ENCODE results near the gene SLC49A3. TPM values are rescaled to one million over a fixed set of nuclear protein-coding genes. Genes with fewer than 3 reads are reported as not detected.

The SLC49A3 gene
- total and polyA plus RNA-seq, 2 of the 8 experiments (the other 6 are each of a cell fraction or from before 2014, with no cell fraction given): 5.0 to 8.8 TPM

DNA sequence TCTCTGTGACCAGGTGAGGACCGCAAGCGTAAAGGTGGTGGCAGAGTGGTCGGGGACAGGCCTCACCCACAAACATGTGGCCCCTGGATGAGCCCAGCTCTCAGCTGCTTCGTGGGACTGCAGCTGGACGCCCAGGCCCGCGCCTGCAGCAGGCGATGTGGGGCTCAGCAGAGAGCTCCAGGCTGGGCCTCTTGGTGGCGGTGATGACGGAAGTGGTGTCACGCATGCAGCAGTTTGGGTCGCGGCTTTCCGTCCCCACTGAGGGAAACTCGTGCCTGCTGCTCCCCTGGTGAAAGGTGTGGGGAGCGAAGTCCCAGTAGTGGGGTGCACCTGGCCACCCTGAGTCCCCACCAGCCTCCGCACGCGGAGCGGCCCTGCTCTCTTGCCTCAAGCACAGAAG lies 43.5 kb upstream of the SLC49A3 start:
- no peak for FAIRE-seq
- no peak for DNase-seq (ENCODE audit: low read depth in 1 of 2, low spot score in 2 of 2)
- H3K79me2 ChIP-seq (ENCODE audit: control insufficient read depth in 1 of 2, insufficient read depth in 2 of 2, low read length in 2 of 2): peaks cover 3 to 11% of the 10 kb centered on the region in 2 experiments; a peak in 2 of 4 replicates
- H3K9ac ChIP-seq (replicated peaks in 1 of 4; ENCODE audit: extremely low read depth in 1 of 4, low read depth in 3 of 4, low read length in 3 of 4): no peak overlapping the region
- H2BK120ac ChIP-seq (replicated peaks; ENCODE audit: low read depth, low read length): no peak overlapping the region
- no peaks in the 10 kb centered on the region for H3K4me1 ChIP-seq (replicated peaks in 1 of 4; ENCODE audit: control insufficient read depth in 3 of 4, insufficient read depth in 4 of 4, low read length in 3 of 4)
- CTCF ChIA-PET (ENCODE audit: partially characterized antibody): interaction anchor here (0.9 to 2.5 kb wide), 2 partner anchors 10 to 58 kb away, joined by 3 to 13 read pairs; partner anchors contain the start of gene MYL5
- no peaks in the 10 kb centered on the region for H3K23me2 ChIP-seq (ENCODE audit: low read depth, low read length)
- H2BK12ac ChIP-seq (ENCODE audit: low read depth, low read length): no peak overlapping the region
- no peak overlapping the region for H2AFZ ChIP-seq (ENCODE audit: low read length)
- no peak overlapping the region; the same call in 1 of the 2 replicates for H2AK5ac ChIP-seq (ENCODE audit: low read depth, low read length)
- H3K9me3 ChIP-seq (ENCODE audit: insufficient read depth in 2 of 2, low read depth in 1 of 2, low read length in 1 of 2): peaks cover 0 to 5% of the 10 kb centered on the region in 2 experiments; a peak in 1 of 4 replicates
- no peak overlapping the region for H3K4me2 ChIP-seq (ENCODE audit: insufficient read depth in 1 of 2, low read depth in 2 of 2, low read length in 2 of 2)
- no peak overlapping the region for H2BK5ac ChIP-seq (ENCODE audit: low read depth, low read length)
- no peak overlapping the region for H2BK15ac ChIP-seq (ENCODE audit: low read length)
- peaks cover 21 to 49% (median 33%) of the 10 kb centered on the region in 4 experiments for H3K36me3 ChIP-seq (ENCODE audit: control insufficient read depth in 2 of 4, insufficient read depth in 4 of 4, low read length in 3 of 4)
- no peak overlapping the region for H3K27ac ChIP-seq (ENCODE audit: low read depth, low read length)
- H3K18ac ChIP-seq (ENCODE audit: extremely low read depth, low read length): no peak overlapping the region
- no peak overlapping the region for H3K14ac ChIP-seq (ENCODE audit: insufficient read length)
- H4K20me1 ChIP-seq (replicated peaks in 1 of 2; ENCODE audit: control insufficient read depth in 1 of 2, insufficient read depth in 2 of 2, low read length in 2 of 2): peaks cover 13 to 17% of the 10 kb centered on the region in 2 experiments
- H4K91ac ChIP-seq (replicated peaks; ENCODE audit: insufficient read length, low read length): no peak overlapping the region
- POLR2A ChIA-PET (ENCODE audit: partially characterized antibody): no interaction called here
- no peak overlapping the region for H4K5ac ChIP-seq (ENCODE audit: insufficient read length, low read depth, low read length)
- peaks cover 8% of the 10 kb centered on the region for H3K79me1 ChIP-seq (ENCODE audit: low read depth, low read length)
- H3K56ac ChIP-seq (replicated peaks; ENCODE audit: insufficient read length, low read depth, low read length): no peak overlapping the region
- no peaks in the 10 kb centered on the region for H3K27me3 ChIP-seq (replicated peaks in 1 of 4; ENCODE audit: control insufficient read depth in 3 of 4, extremely low read depth in 1 of 4, insufficient read depth in 3 of 4, low read length in 3 of 4)
- no peak overlapping the region for H3K4me3 ChIP-seq (ENCODE audit: extremely low read depth in 1 of 4, insufficient read depth in 2 of 4, low read depth in 3 of 4, low read length in 4 of 4)
- no peak overlapping the region for H4K8ac ChIP-seq (ENCODE audit: extremely low read depth, insufficient read depth, low read length)
- H2BK20ac ChIP-seq (ENCODE audit: low read length): no peak overlapping the region
- no peak overlapping the region for H3K23ac ChIP-seq (ENCODE audit: insufficient read length)
- WGBS, 2 experiments (ENCODE audit: extremely low coverage in 1 of 2, insufficient coverage in 1 of 2, insufficient read length in 1 of 2, insufficient replicate concordance in 2 of 2, low coverage in 1 of 2, low lambda C conversion rate in 2 of 2, missing lambda C conversion rate in 1 of 2): 95% methylated on average over 13 of the region's 20 CpGs; no CpG with 5 or more reads in 1 of the 2 experiments
- H3K4ac ChIP-seq (replicated peaks; ENCODE audit: insufficient read length, low read depth, low read length): no peak overlapping the region
- no peak for TF ChIP-seq EGR1 (IDR thresholded peaks at IDR 0.05; ENCODE audit: borderline replicate concordance, low read depth, low read length)
- TF ChIP-seq, protein P1, sequence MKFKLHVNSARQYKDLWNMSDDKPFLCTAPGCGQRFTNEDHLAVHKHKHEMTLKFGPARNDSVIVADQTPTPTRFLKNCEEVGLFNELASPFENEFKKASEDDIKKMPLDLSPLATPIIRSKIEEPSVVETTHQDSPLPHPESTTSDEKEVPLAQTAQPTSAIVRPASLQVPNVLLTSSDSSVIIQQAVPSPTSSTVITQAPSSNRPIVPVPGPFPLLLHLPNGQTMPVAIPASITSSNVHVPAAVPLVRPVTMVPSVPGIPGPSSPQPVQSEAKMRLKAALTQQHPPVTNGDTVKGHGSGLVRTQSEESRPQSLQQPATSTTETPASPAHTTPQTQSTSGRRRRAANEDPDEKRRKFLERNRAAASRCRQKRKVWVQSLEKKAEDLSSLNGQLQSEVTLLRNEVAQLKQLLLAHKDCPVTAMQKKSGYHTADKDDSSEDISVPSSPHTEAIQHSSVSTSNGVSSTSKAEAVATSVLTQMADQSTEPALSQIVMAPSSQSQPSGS (IDR thresholded peaks at IDR 0.05; ENCODE audit: low read length): no peak
- TF ChIP-seq ZNF274 (IDR thresholded peaks at IDR 0.05; ENCODE audit: borderline replicate concordance, extremely low read depth, low read length): no peak
- no peak for TF ChIP-seq BRCA1 (IDR thresholded peaks at IDR 0.05; ENCODE audit: low read depth, low read length)
- TF ChIP-seq, protein P2, sequence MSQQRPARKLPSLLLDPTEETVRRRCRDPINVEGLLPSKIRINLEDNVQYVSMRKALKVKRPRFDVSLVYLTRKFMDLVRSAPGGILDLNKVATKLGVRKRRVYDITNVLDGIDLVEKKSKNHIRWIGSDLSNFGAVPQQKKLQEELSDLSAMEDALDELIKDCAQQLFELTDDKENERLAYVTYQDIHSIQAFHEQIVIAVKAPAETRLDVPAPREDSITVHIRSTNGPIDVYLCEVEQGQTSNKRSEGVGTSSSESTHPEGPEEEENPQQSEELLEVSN (IDR thresholded peaks at IDR 0.05): no peak
- no peak for TF ChIP-seq JUN (IDR thresholded peaks at IDR 0.05; ENCODE audit: low read depth, low read length)
- TF ChIP-seq CREB1 (IDR thresholded peaks at IDR 0.05): no peak

Measured in H1 (cell line).